NCI-H2227 (cell line): ENCODE results near the gene ASIC4.

Experiments used
- DNase-seq: peaks from one replicate; lab custom pipeline; 2025; ENCODE audit not compliant: unreplicated experiment; lab: John Stamatoyannopoulos, UW

Gene ASIC4, protein sequence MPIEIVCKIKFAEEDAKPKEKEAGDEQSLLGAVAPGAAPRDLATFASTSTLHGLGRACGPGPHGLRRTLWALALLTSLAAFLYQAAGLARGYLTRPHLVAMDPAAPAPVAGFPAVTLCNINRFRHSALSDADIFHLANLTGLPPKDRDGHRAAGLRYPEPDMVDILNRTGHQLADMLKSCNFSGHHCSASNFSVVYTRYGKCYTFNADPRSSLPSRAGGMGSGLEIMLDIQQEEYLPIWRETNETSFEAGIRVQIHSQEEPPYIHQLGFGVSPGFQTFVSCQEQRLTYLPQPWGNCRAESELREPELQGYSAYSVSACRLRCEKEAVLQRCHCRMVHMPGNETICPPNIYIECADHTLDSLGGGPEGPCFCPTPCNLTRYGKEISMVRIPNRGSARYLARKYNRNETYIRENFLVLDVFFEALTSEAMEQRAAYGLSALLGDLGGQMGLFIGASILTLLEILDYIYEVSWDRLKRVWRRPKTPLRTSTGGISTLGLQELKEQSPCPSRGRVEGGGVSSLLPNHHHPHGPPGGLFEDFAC

DNA sequence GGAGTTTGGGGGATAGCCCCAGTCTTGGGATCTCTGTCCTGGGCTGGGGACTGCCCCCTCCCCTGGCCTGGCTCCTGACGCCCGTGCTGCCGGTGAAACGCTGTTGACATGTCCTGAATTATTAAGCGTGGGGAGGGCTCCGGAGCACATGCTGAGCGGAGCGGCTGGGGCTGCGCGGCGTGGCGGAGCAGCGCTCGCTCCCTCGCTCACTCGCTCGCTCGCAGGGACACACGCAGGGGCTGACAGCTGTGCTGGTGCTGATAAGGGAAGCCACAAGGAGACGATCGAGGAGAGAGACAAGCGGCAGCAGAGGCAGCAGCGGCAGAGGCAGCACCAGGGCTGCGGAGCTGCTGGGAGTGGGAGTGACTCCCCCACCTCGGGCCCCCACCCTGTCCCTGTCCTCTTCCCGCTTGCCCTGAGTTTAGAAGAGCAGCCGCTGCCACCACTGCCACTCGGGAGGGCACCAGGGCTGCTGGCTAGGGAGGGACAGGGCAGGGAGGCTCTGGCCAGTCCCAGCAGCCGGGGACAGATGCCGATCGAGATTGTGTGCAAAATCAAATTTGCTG, at the start of gene ASIC4:
ASIC4 (plus strand) TSS at position 287 of the 566 bp plus-strand sequence; CDS start at position 530, 243 bp downstream.
- DNase-seq = peak; percentile 65

GRCh38 chr2:219465659-219466561, 48.4 kb upstream of the ASIC4 start:
- DNase-seq = no peak

- no peak for DNase-seq
Observed at GRCh38 chr2:219466816-219467735, 47.2 kb upstream of the ASIC4 start.

DNA sequence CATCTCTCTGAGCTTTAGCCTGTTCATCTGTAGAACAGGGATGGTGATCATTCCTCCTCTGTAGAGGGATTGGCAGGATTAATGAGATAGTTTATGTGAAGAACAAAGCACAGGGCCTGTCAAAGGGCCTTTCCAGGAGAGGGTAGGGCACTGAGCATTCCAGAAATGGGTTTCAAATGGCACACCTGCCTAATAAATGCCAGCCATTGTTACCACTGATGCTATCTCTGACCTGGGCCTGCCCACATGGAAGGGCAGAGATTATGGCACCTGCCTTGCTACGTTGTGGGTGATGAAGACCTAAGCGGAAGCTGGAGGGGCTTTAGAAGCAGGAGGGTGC, 46.6 kb upstream of the ASIC4 start:
- no peak for DNase-seq

DNA sequence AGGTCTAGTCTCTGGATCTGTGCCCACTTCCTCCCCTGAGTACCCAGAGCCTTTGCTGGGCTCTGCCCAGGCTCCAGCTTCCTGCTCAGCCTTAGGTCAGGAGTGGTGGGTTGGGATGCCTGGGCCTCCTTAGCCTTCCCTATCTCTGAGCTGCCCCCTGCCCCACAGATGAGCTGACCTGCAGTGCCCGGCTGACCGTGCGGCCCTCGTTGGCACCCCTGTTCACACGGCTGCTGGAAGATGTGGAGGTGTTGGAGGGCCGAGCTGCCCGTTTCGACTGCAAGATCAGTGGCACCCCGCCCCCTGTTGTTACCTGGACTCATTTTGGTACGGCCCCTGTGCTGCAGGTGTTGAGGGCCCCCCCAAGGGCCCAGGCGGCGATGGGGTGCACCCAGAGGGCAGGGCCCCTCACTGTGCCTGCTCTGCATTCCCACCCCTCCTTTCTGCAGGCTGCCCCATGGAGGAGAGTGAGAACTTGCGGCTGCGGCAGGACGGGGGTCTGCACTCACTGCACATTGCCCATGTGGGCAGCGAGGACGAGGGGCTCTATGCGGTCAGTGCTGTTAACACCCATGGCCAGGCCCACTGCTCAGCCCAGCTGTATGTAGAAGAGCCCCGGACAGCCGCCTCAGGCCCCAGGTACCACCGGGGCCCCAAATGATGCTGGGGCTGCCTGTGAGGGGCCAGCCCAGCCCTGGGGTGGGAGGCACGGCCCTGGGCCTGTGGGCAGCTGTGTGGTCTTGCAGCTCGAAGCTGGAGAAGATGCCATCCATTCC, 45.7 kb upstream of the ASIC4 start:
- no peak for DNase-seq

GRCh38 chr2:219469186-219469724, 45.0 kb upstream of the ASIC4 start:
- DNase-seq = no peak

GRCh38 chr2:219470429-219470828, 43.9 kb upstream of the ASIC4 start:
- DNase-seq = no peak

DNA sequence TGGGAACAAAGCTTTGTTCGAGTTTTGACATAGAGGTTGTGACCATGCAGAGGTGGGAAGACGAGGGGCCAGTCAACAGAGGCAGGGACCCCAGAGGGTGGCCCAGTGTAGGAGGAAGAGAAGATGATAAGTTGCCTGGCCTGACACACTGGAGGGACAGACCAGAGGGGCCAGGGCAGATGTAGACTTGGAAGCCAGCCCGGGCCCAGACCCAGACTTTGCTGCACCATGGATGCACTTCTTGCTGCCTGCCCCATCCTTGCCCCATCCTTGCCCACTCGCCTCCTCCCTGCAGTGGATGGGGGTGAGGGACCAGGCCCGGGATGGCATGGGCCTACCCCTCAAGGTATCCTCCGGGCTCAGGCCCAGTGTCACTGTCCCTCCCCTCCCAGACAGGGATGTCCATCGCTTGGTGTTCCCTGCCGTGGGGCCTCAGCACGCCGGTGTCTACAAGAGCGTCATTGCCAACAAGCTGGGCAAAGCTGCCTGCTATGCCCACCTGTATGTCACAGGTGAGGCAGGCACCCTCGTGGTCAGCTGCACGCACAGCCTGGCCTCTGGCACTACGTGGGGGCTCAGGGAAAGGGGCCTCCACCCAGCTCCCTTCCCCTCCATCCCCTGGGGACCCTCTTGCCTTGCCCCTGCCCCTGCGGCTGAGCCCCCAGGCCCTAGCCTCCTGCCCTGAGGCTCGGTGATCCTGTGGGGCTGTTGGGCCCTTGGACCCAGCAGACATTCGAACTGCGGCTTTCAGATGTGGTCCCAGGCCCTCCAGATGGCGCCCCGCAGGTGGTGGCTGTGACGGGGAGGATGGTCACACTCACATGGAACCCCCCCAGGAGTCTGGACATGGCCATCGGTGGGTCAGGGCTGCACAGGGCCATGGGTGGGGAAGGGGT, 42.6 kb upstream of the ASIC4 start:
- no peak for DNase-seq

- DNase-seq = no peak
Observed at GRCh38 chr2:219472629-219473187, 41.6 kb upstream of the ASIC4 start.

GRCh38 chr2:219473511-219473910, 40.8 kb upstream of the ASIC4 start:
- no peak for DNase-seq

- DNase-seq = no peak
Observed at GRCh38 chr2:219474285-219475060, 39.8 kb upstream of the ASIC4 start.

DNA sequence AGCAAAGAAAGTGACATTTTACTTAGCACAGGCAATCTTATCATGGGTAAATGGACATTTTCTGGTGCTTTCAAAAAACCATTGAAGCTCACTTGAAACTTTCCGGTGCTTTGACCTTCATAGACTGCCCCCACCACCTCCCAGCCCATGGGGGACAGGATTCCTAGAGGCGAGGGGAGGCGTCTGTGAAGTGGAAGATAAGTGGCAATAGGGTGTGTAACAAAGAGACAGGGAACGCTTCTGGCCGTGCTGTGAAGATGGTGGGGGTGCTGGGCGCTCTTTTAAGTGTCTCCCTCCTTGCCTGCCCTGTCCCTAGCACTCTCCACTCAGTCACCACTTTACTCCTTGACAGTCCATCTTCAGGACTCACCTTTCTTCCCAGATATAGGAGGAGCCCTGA, 39.0 kb upstream of the ASIC4 start:
- peak; percentile 20 for DNase-seq

- DNase-seq = peak; percentile 79
Observed at GRCh38 chr2:219475697-219476651, 38.3 kb upstream of the ASIC4 start.

DNA sequence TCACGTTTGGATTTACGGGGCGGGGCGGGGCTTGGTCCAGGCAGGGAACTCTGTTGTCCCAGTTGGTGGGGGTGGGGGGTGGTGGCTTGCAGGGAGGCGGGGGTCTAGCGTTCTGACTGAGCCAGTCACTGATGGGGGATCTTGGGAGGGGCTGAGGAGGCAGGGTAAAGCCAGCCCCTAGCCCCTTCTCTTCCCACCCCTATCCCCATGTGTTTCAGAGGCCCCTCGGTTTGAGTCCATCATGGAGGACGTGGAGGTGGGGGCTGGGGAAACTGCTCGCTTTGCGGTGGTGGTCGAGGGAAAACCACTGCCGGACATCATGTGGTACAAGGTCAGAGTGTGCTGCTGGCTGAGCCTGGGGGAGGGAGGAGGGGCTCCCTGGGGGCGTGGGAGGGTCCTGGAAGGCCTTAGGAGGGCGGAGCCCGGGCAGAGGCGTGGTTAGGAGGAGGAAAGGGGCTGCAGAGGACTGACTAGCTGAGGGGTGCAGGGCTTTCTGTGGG, 37.6 kb upstream of the ASIC4 start:
- peak; percentile 62 for DNase-seq

GRCh38 chr2:219477179-219477578, 37.1 kb upstream of the ASIC4 start:
- DNase-seq = no peak

DNA sequence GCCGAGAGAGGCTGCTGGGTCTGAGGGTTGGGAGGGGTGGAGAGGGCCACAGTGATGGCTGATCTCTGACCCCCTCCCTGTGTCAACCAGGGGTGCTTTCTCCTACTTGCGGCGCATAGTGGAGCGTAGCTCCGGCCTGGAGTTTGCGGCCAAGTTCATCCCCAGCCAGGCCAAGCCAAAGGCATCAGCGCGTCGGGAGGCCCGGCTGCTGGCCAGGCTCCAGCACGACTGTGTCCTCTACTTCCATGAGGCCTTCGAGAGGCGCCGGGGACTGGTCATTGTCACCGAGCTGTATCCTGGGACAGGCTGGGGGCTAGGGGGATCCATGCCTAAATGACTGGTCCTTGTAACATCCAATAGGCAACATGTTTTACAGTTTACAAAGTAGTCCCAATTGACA, 36.5 kb upstream of the ASIC4 start:
- DNase-seq = no peak
